Measurements from ENCODE around the gene HHAT.

GRCh38 chr1:210689826-210690225 is 361.1 kb downstream of the HHAT start:
- TF ChIP-seq CTCF (conservative IDR thresholded peaks at IDR 0.05; ENCODE audit: low read depth, low read length) (no peak), RAD21 (IDR thresholded peaks at IDR 0.05; ENCODE audit: low read length) (no peak), POLR2A (IDR thresholded peaks at IDR 0.05; ENCODE audit: low read depth, low read length) (no peak)
